Glutamatergic neuron (in vitro differentiated cells): ENCODE results near the gene TMIGD1. TPM values are rescaled to one million over a fixed set of nuclear protein-coding genes. Genes with fewer than 3 reads are reported as not detected.
"Not testable (repeated sequence)": the region's sequence is repeated elsewhere in the genome, so short reads cannot be mapped to it uniquely, and the experiment has no call there.

ENCODE experiments used
- DNase-seq: peaks from one replicate; pipeline ENCODE4 v3.0.0; 2022
- H3K27ac Mint-ChIP-seq: one replicate; pipeline ENCODE4 v1.8.0; 2020; ENCODE audit warnings: mild to moderate bottlenecking, mixed read lengths, inconsistent platforms; ENCODE audit not compliant: unreplicated experiment
- H3K27me3 Mint-ChIP-seq: one replicate; pipeline ENCODE4 v1.8.0; 2020; ENCODE audit warnings: mild to moderate bottlenecking, moderate library complexity, mixed read lengths, inconsistent platforms; ENCODE audit not compliant: unreplicated experiment
- H3K36me3 Mint-ChIP-seq: one replicate; pipeline ENCODE4 v1.8.0; 2020; ENCODE audit warnings: mild to moderate bottlenecking, mixed read lengths, inconsistent platforms; ENCODE audit not compliant: unreplicated experiment
- H3K4me1 Mint-ChIP-seq: one replicate; pipeline ENCODE4 v1.8.0; 2020; ENCODE audit warnings: mild to moderate bottlenecking, low read depth, mixed read lengths, inconsistent platforms; ENCODE audit not compliant: unreplicated experiment
- H3K4me3 Mint-ChIP-seq: one replicate; pipeline ENCODE4 v1.8.0; 2020; ENCODE audit warnings: mild to moderate bottlenecking, mixed read lengths, inconsistent platforms; ENCODE audit not compliant: unreplicated experiment
- H3K9me3 Mint-ChIP-seq: one replicate; pipeline ENCODE4 v1.8.0; 2020; ENCODE audit warnings: mild to moderate bottlenecking, moderate library complexity, mixed read lengths, inconsistent platforms; ENCODE audit not compliant: unreplicated experiment
- CTCF ChIP-seq: fragments of 200-600 bp; sonication (generic); IDR thresholded peaks from one replicate; pipeline ENCODE4 v1.5.0; 2021; ENCODE audit not compliant: partially characterized antibody, unreplicated experiment
- total RNA-seq: library from RNA; stranded (reverse); fragmentation: NEBNext Ultra II Directional; extraction: Animal tissue kit (Norgen Biotek cat#: 25700); gene quantifications from one replicate; pipeline ENCODE4 v1.2.1, GENCODE V29; 2021; ENCODE audit not compliant: unreplicated experiment

The TMIGD1 gene
- total RNA-seq, 1 donor from 2014 or later = not detected

- Mint-ChIP-seq H3K4me1 (no peaks in the 10 kb centered on the region), H3K36me3 (peaks cover 4% of the 10 kb centered on the region), H3K27me3 (peaks cover 1% of the 10 kb centered on the region), H3K27ac (no peak overlapping the region), H3K9me3 (peaks cover 2% of the 10 kb centered on the region), H3K4me3 (no peak overlapping the region)
- no peak for TF ChIP-seq CTCF
- DNase-seq = no peak
Measured at GRCh38 chr17:30351735-30352134, 17.9 kb upstream of the TMIGD1 start.

DNA sequence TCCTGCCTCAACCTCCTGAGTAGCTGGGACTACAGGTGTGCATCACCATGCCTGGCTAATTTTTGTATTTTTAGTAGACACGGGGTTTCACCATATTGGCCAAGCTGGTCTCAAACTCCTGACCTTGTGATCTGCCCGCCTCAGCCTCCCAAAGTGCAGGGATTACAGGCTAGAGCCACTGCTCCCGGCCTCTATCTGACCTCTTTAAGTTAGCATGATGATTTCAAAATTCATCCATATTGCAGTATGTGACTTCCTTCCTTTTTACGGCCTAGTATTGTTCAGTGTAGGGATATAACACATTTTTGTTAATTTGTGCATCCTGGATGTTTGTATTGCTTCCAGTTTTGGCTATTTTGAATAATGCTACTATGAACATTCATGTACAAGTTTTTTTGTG is 17.4 kb upstream of the TMIGD1 start:
- not testable (repeated sequence) for H3K27me3 Mint-ChIP-seq, DNase-seq, H3K4me1 Mint-ChIP-seq, H3K36me3 Mint-ChIP-seq, H3K9me3 Mint-ChIP-seq, H3K27ac Mint-ChIP-seq, H3K4me3 Mint-ChIP-seq

DNA sequence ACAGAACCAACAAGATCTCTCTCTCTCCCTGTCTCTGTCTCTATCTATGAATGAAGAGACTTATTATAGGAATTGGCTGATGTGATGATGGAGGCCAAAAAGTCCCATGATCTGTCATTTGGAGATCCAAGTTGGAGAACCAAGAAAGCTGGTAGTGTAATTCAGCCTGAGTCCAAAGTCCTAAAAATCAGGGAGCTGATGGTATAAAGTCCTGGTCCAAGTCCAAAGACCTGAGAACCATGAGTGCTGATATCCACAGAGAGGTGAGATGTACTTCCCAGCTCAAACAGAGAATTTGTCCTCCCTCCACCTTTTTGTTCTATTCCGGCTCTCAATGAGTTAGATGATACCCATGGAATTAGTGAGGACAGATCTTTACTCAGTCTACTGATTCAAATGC is 15.4 kb upstream of the TMIGD1 start:
- DNase-seq = no peak
- Mint-ChIP-seq H3K36me3 (peaks cover 4% of the 10 kb centered on the region), H3K4me1 (no peaks in the 10 kb centered on the region), H3K4me3 (no peak overlapping the region), H3K9me3 (no peaks in the 10 kb centered on the region), H3K27ac (no peak overlapping the region), H3K27me3 (peaks cover 1% of the 10 kb centered on the region)
- TF ChIP-seq CTCF = no peak

DNA sequence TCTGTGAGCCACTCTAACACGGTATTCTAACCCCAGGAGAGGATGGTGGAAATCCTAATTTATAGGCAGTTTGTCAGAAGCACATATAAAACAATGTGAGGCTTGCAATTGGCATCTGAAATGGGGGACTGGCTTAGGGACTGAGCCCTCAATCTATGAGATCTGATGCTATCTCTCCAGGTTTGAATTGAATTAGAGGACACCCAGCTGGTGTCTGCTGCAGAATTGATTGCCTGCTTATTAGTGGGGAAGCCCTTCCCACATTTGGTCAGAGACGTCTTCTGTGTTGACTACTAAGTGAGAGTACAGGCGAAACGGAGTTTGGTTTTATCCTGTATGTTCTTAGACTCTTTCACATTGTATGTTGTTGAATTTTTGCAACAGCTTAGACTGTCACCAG is 13.6 kb upstream of the TMIGD1 start:
- Mint-ChIP-seq H3K27me3 (peaks cover 1% of the 10 kb centered on the region), H3K4me3 (no peak overlapping the region), H3K36me3 (peaks cover 4% of the 10 kb centered on the region), H3K4me1 (no peaks in the 10 kb centered on the region), H3K9me3 (no peaks in the 10 kb centered on the region), H3K27ac (no peak overlapping the region)
- TF ChIP-seq CTCF = no peak
- DNase-seq = no peak

DNA sequence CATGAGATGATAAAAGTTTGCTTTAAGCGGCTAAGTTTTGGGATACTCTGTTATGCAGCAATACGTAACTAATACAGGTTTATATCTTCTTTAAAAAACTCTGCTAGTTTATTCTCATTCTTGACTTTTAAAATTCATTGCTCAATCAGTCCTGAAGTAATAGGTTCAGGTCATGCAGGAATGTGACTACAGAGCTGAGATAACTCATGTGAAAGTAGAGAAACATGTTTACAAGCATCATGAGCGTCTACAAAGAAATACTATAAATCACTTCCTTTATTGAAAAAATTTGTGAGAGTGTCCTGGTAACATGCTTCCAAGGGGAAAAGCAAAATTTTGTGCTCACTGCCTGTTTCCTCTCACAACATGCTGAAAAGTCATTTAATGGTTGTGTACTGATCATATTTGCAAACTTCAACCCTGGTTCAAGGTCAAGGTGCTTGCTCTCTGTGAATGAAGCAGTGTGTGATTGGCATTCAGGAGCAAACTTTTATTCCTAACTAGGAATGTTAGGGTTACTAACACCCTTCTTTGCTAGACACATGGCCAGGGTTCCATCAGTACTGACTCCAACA is 12.5 kb upstream of the TMIGD1 start:
- Mint-ChIP-seq H3K27ac (no peak overlapping the region), H3K9me3 (no peaks in the 10 kb centered on the region), H3K4me3 (no peak overlapping the region), H3K4me1 (no peaks in the 10 kb centered on the region), H3K36me3 (peaks cover 1% of the 10 kb centered on the region), H3K27me3 (peaks cover 1% of the 10 kb centered on the region)
- no peak for DNase-seq
- TF ChIP-seq CTCF = no peak

DNA sequence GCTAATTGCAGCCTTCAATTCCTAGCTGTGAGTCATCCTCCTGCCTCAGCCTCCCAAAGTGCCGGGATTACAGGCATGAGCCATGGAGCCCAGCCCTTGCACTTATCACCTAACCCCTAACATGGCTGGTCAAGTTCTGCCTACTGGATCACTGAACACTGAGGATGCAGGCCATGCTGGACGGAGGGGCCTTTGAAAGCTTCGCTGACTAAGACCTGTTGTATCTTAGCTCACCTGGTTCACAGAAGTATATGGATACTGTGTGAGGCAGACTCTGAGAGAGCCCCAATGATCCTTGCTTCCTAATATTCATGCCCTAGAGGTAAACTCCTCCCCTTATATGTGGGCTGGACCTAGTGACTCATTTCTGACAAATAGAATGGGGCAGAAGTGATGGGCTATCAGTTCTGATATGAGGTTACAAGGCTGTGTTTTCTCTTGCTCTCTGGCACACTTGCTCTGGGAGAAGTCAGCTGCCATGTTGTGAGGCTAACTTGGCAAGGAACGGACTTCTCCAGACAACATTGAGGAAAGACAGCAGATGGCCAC is 11.7 kb upstream of the TMIGD1 start:
- Mint-ChIP-seq H3K4me3 (no peak overlapping the region), H3K36me3 (no peaks in the 10 kb centered on the region), H3K27ac (no peak overlapping the region), H3K27me3 (peaks cover 1% of the 10 kb centered on the region), H3K4me1 (no peaks in the 10 kb centered on the region), H3K9me3 (no peaks in the 10 kb centered on the region)
- TF ChIP-seq CTCF = no peak
- DNase-seq = no peak
